H9 (cell line): ENCODE data around the gene FCRL5. TPM values are rescaled to one million over a fixed set of nuclear protein-coding genes. Genes with fewer than 3 reads are reported as not detected.

ENCODE experiments used
- DNase-seq: peaks from one replicate; pipeline ENCODE4 v3.0.0-alpha.2; 2017
- H2AFZ ChIP-seq: one replicate; pipeline ENCODE4 v1.6.1; 2013; ENCODE audit warnings: mild to moderate bottlenecking, low read length, control low read depth, moderate library complexity
- H2AK5ac ChIP-seq: 2 replicates; pipeline ENCODE4 v1.6.1; 2013; ENCODE audit warnings: low read length, control low read depth, mixed read lengths; ENCODE audit not compliant: insufficient read length
- H2BK120ac ChIP-seq: one replicate; pipeline ENCODE4 v1.6.1; 2013; ENCODE audit warnings: low read depth, mild to moderate bottlenecking, low read length, control low read depth, inconsistent platforms; ENCODE audit not compliant: poor library complexity, severe bottlenecking
- H2BK12ac ChIP-seq: 2 replicates; pipeline ENCODE4 v1.6.1; 2013; ENCODE audit warnings: low read length, control low read depth, mixed read lengths, low read depth; ENCODE audit not compliant: insufficient read length
- H2BK15ac ChIP-seq: 2 replicates; pipeline ENCODE4 v1.6.1; 2013; ENCODE audit warnings: low read depth, low read length, control low read depth
- H2BK20ac ChIP-seq: one replicate; pipeline ENCODE4 v1.6.1; 2013; ENCODE audit warnings: low read depth, mild to moderate bottlenecking, low read length, control low read depth, inconsistent platforms; ENCODE audit not compliant: poor library complexity, severe bottlenecking
- H2BK5ac ChIP-seq: 2 replicates; pipeline ENCODE4 v1.6.1; 2013; ENCODE audit warnings: low read length, control low read depth, mixed read lengths; ENCODE audit not compliant: insufficient read length
- H3K14ac ChIP-seq: 2 replicates; pipeline ENCODE4 v1.6.1; 2013; ENCODE audit warnings: low read length, control low read depth; ENCODE audit not compliant: insufficient read depth
- H3K18ac ChIP-seq: 2 replicates; pipeline ENCODE4 v1.6.1; 2013; ENCODE audit warnings: low read depth, mild to moderate bottlenecking, mixed read lengths, low read length, control low read depth; ENCODE audit not compliant: insufficient read length
- H3K23ac ChIP-seq: 2 replicates; pipeline ENCODE4 v1.6.1; 2013; ENCODE audit warnings: low read length, control low read depth, mixed read lengths, low read depth; ENCODE audit not compliant: insufficient read length
- H3K23me2 ChIP-seq: 2 replicates; pipeline ENCODE4 v1.6.1; 2013; ENCODE audit warnings: low read depth, mild to moderate bottlenecking, mixed read lengths, low read length, control low read depth; ENCODE audit not compliant: insufficient read length, poor library complexity, severe bottlenecking
- H3K27ac ChIP-seq: 2 replicates; pipeline ENCODE4 v1.5.1; 2013; ENCODE audit warnings: low read length, control low read depth, mixed read lengths, low read depth; ENCODE audit not compliant: insufficient read length
- H3K27me3 ChIP-seq: 2 replicates; pipeline ENCODE4 v1.6.1; 2013; ENCODE audit warnings: low read length, control low read depth, inconsistent platforms; ENCODE audit not compliant: insufficient read depth
- H3K4ac ChIP-seq: 2 replicates; pipeline ENCODE4 v1.6.1; 2013; ENCODE audit warnings: low read depth, mild to moderate bottlenecking, control low read depth, inconsistent platforms, low read length, moderate library complexity
- H3K4me1 ChIP-seq: 2 replicates; pipeline ENCODE4 v1.6.1; 2013; ENCODE audit warnings: low read length, control low read depth, inconsistent platforms; ENCODE audit not compliant: insufficient read depth
- H3K4me2 ChIP-seq: 2 replicates; pipeline ENCODE4 v1.6.1; 2013; ENCODE audit warnings: low read length, control low read depth, mixed read lengths; ENCODE audit not compliant: insufficient read length, insufficient read depth
- H3K56ac ChIP-seq: 2 replicates; pipeline ENCODE4 v1.6.1; 2013; ENCODE audit warnings: low read depth, mild to moderate bottlenecking, mixed read lengths, low read length, control low read depth; ENCODE audit not compliant: insufficient read length
- H3K79me1 ChIP-seq: 2 replicates; pipeline ENCODE4 v1.6.1; 2013; ENCODE audit warnings: low read depth, mild to moderate bottlenecking, moderate library complexity, low read length, control low read depth, inconsistent platforms; ENCODE audit not compliant: insufficient read depth, poor library complexity, severe bottlenecking
- H3K79me2 ChIP-seq: 2 replicates; pipeline ENCODE4 v1.6.1; 2013; ENCODE audit warnings: low read length, control low read depth, inconsistent platforms; ENCODE audit not compliant: insufficient read depth
- H3K9ac ChIP-seq: 2 replicates; pipeline ENCODE4 v1.6.1; 2013; ENCODE audit warnings: low read length, control low read depth, mixed read lengths; ENCODE audit not compliant: insufficient read length; ENCODE audit errors: extremely low read depth
- H3K9me3 ChIP-seq: one replicate; pipeline ENCODE4 v1.6.1; 2013; ENCODE audit warnings: low read depth, low read length, inconsistent platforms; ENCODE audit not compliant: control insufficient read depth
- H3T11ph ChIP-seq: one replicate; pipeline ENCODE4 v1.6.1; 2013; ENCODE audit warnings: mild to moderate bottlenecking, low read length, control low read depth, inconsistent platforms
- H4K20me1 ChIP-seq: one replicate; pipeline ENCODE4 v1.6.1; 2013; ENCODE audit not compliant: control insufficient read depth, insufficient read length, insufficient read depth
- H4K5ac ChIP-seq: 2 replicates; pipeline ENCODE4 v1.6.1; 2013; ENCODE audit warnings: low read depth, mild to moderate bottlenecking, mixed read lengths, low read length, control low read depth; ENCODE audit not compliant: insufficient read length
- H4K8ac ChIP-seq: replicated peaks from 2 replicates; pipeline ENCODE4 v1.6.1; 2013; ENCODE audit warnings: low read length, control low read depth, mixed read lengths, low read depth; ENCODE audit not compliant: insufficient read length
- H4K91ac ChIP-seq: 2 replicates; pipeline ENCODE4 v1.6.1; 2013; ENCODE audit warnings: low read depth, mild to moderate bottlenecking, moderate library complexity, mixed read lengths, low read length, control low read depth; ENCODE audit not compliant: insufficient read length
- H3K27ac Mint-ChIP-seq, 3 experiments: 2 replicates in 2 of 3; 3 replicates in 1 of 3; pipeline ENCODE4 v1.8.0; 2020 to 2021; ENCODE audit warnings: mixed read lengths in 3 of 3, mild to moderate bottlenecking in 1 of 3, moderate library complexity in 1 of 3
- H3K27me3 Mint-ChIP-seq: 2 replicates; pipeline ENCODE4 v1.8.0; 2021; ENCODE audit warnings: low read depth, mild to moderate bottlenecking, moderate library complexity, mixed read lengths
- H3K36me3 Mint-ChIP-seq, 3 experiments: 2 replicates in 2 of 3; 3 replicates in 1 of 3; pipeline ENCODE4 v1.8.0; 2020 to 2021; ENCODE audit warnings: low read depth in 3 of 3, mixed read lengths in 3 of 3; ENCODE audit not compliant: insufficient read depth in 1 of 3
- H3K4me1 Mint-ChIP-seq, 2 experiments: 2 replicates each; pipeline ENCODE4 v1.8.0; 2020; ENCODE audit warnings: mixed read lengths in 2 of 2
- H3K4me3 Mint-ChIP-seq, 2 experiments: 2 replicates in 1 of 2; 3 replicates in 1 of 2; pipeline ENCODE4 v1.8.0; 2020 to 2021; ENCODE audit warnings: mild to moderate bottlenecking in 2 of 2, mixed read lengths in 2 of 2, moderate library complexity in 1 of 2
- H3K9me3 Mint-ChIP-seq, 2 experiments: 2 replicates in 1 of 2; 3 replicates in 1 of 2; pipeline ENCODE4 v1.8.0; 2020; ENCODE audit warnings: mild to moderate bottlenecking in 2 of 2, mixed read lengths in 2 of 2, moderate library complexity in 1 of 2
- WGBS: extraction: QIAGEN DNeasy Blood & Tissue Kit; methylation state at CpG from one replicate; pipeline ENCODE4 v1.1.7; 2013; ENCODE audit warnings: missing lambda C conversion rate, low lambda C conversion rate, mixed read lengths; ENCODE audit not compliant: insufficient read length; ENCODE audit errors: extremely low coverage; 5-methylcytosine and 5-hydroxymethylcytosine counted together
- total RNA-seq: library from RNA; stranded (reverse); gene quantifications from 2 replicates; pipeline ENCODE4 v1.2.1, GENCODE V29; 2021
- TF ChIP-seq, protein P1 (sequence below): fragments of 200-600 bp; sonication (generic); conservative IDR thresholded peaks from 3 replicates; pipeline ENCODE4 v1.8.0; 2021; ENCODE audit warnings: antibody characterized with exemption, mild to moderate bottlenecking

The FCRL5 gene
- total RNA-seq, 1 experiment from 2014 or later: 0.98 TPM

DNA sequence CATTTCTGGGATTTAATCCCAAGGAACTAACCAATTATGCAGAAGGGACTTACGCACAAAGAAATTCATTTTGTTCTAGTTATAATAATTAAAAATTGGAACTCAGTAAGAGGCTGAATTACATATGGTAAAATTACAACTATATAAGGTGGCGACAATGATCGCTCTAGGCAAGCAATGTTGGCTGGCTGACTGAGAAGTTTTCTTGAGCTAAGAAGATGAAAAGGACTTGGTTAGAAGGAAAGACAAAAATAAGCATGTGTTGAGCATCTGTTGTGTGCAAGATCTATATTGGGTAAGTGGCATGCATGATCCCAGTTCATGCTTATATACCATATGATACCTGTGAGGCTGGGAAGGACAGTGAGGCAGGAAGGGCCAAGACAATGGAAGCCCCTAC is 80.8 kb downstream of the FCRL5 start:
- no peak overlapping the region for H3K56ac ChIP-seq
- H4K91ac ChIP-seq: no peak overlapping the region
- Mint-ChIP-seq H3K4me1 (peaks cover 21% of the 10 kb centered on the region in 2 experiments), H3K27me3 (no peaks in the 10 kb centered on the region; the same call in 1 of the 2 replicates), H3K36me3 (peaks cover 0 to 17% (median 0%) of the 10 kb centered on the region in 3 experiments; a peak in 3 of 7 replicates), H3K9me3 (peaks cover 11 to 13% of the 10 kb centered on the region in 2 experiments), H3K4me3 (no peak overlapping the region), H3K27ac (no peak overlapping the region)
- H3K9me3 ChIP-seq: no peaks in the 10 kb centered on the region
- H3K27me3 ChIP-seq: no peaks in the 10 kb centered on the region
- WGBS: no CpG with 5 or more reads among the region's 3 CpGs
- no peak overlapping the region for H3K18ac ChIP-seq
- H3K79me2 ChIP-seq: no peaks in the 10 kb centered on the region
- H2AFZ ChIP-seq: no peak overlapping the region
- no peak overlapping the region for H3K4me2 ChIP-seq
- no peak overlapping the region for H2BK15ac ChIP-seq
- H3T11ph ChIP-seq: no peak overlapping the region
- H3K27ac ChIP-seq: no peak overlapping the region
- no peak overlapping the region for H2BK5ac ChIP-seq
- H2BK120ac ChIP-seq: no peak overlapping the region
- no peak overlapping the region for H2AK5ac ChIP-seq
- H3K23me2 ChIP-seq: no peaks in the 10 kb centered on the region
- no peak overlapping the region for H3K9ac ChIP-seq
- no peak overlapping the region for H4K8ac ChIP-seq
- TF ChIP-seq, protein P1, sequence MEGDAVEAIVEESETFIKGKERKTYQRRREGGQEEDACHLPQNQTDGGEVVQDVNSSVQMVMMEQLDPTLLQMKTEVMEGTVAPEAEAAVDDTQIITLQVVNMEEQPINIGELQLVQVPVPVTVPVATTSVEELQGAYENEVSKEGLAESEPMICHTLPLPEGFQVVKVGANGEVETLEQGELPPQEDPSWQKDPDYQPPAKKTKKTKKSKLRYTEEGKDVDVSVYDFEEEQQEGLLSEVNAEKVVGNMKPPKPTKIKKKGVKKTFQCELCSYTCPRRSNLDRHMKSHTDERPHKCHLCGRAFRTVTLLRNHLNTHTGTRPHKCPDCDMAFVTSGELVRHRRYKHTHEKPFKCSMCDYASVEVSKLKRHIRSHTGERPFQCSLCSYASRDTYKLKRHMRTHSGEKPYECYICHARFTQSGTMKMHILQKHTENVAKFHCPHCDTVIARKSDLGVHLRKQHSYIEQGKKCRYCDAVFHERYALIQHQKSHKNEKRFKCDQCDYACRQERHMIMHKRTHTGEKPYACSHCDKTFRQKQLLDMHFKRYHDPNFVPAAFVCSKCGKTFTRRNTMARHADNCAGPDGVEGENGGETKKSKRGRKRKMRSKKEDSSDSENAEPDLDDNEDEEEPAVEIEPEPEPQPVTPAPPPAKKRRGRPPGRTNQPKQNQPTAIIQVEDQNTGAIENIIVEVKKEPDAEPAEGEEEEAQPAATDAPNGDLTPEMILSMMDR: no peak
- H4K5ac ChIP-seq: no peak overlapping the region
- no peaks in the 10 kb centered on the region for H4K20me1 ChIP-seq
- H3K4me1 ChIP-seq: peaks cover 11% of the 10 kb centered on the region; the same call in 1 of the 2 replicates
- no peak overlapping the region for H3K23ac ChIP-seq
- no peak overlapping the region for H2BK12ac ChIP-seq
- no peaks in the 10 kb centered on the region for H3K79me1 ChIP-seq
- DNase-seq: no peak
- no peak overlapping the region for H3K4ac ChIP-seq
- no peak overlapping the region for H3K14ac ChIP-seq
- no peak overlapping the region for H2BK20ac ChIP-seq
